ENCODE data around the gene ALDH18A1. TPM values are rescaled to one million over a fixed set of nuclear protein-coding genes. Genes with fewer than 3 reads are reported as not detected.

The ALDH18A1 gene
- total RNA-seq, 2 experiments from 2014 or later: 62.3 to 72.3 TPM

DNA sequence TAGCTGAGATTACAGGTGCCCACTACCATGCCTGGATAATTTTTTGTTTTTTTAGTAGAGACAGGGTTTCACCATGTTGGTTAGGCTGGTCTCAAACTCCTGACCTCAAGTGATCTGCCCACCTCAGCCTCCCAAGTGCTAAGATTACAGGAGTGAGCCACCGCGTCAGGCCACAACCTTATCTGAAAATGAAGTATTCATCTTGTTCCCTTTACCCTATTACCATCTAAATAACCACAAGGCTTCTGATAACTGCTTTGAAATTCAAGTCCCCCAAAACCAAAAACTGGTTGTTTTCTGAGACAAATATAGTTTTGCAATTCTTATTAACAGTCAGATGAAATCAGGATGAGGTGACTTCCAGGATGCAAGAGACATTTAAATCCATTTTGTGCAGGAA, 34.8 kb upstream of the ALDH18A1 start:
- no peak for DNase-seq (ENCODE audit: low spot score)
- Histone ChIP-seq H3K4me1 (ENCODE audit: insufficient read depth, low read length, poor library complexity, severe bottlenecking) (peaks cover 22% of the 10 kb centered on the region), H3K4me2 (ENCODE audit: low read length) (peak overlapping the region; percentile 98; the same call in 1 of the 2 replicates), H3K4me3 (ENCODE audit: low read depth, low read length, poor library complexity, severe bottlenecking) (peak overlapping the region; percentile 30), H4K20me1 (ENCODE audit: insufficient read depth, low read length) (no peaks in the 10 kb centered on the region), H2AFZ (ENCODE audit: low read length) (no peak overlapping the region), H3K9me2 (ENCODE audit: insufficient read depth, low read length) (no peaks in the 10 kb centered on the region), H3K79me2 (ENCODE audit: insufficient read depth, low read depth, low read length) (peaks cover 11% of the 10 kb centered on the region), H3K27ac (ENCODE audit: low read depth, low read length, poor library complexity, severe bottlenecking) (no peak overlapping the region), H3K9me3 (ENCODE audit: low read length) (no peaks in the 10 kb centered on the region), H3K36me3 (ENCODE audit: insufficient read depth, low read length) (peaks cover 49% of the 10 kb centered on the region)
- intact Hi-C loops (cut with micrococcal nuclease; ENCODE audit: unreplicated experiment): no loop called here
- BruUV-seq (replicated peaks): no TSS peak
- ChIA-PET POLR2A (interaction anchor here (4.4 kb wide), 1 partner anchor 146 kb away, joined by 34 read pairs; no protein-coding TSS in a partner anchor), CTCF (ENCODE audit: unreplicated experiment) (no interaction called here)
- TF ChIP-seq, protein P1, sequence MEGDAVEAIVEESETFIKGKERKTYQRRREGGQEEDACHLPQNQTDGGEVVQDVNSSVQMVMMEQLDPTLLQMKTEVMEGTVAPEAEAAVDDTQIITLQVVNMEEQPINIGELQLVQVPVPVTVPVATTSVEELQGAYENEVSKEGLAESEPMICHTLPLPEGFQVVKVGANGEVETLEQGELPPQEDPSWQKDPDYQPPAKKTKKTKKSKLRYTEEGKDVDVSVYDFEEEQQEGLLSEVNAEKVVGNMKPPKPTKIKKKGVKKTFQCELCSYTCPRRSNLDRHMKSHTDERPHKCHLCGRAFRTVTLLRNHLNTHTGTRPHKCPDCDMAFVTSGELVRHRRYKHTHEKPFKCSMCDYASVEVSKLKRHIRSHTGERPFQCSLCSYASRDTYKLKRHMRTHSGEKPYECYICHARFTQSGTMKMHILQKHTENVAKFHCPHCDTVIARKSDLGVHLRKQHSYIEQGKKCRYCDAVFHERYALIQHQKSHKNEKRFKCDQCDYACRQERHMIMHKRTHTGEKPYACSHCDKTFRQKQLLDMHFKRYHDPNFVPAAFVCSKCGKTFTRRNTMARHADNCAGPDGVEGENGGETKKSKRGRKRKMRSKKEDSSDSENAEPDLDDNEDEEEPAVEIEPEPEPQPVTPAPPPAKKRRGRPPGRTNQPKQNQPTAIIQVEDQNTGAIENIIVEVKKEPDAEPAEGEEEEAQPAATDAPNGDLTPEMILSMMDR (conservative IDR thresholded peaks at IDR 0.05; ENCODE audit: low read length): no peak
- TF ChIP-seq EZH2phosphoT487 (IDR thresholded peaks at IDR 0.05; ENCODE audit: borderline replicate concordance, low read depth, low read length): no peak

DNA sequence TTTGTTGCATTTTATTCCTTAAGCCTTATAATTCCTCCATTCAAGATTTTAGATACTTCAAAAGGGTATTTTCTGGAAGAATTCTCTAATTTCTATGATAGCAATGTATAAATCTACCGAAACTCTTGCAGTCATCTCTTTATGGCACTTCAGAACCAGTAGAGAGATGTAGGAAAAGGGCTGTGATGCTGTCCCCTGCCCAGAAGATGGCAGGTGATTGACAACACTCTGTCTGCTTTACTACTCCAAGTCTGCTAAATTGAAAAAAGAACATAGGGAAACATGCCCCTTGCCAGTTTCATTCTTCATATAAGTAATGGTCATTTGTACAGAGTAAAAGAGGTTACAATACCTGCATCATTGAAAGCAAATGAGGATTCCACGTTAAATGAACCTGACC, 32.1 kb upstream of the ALDH18A1 start:
- no peaks in the 10 kb centered on the region for H3K9me2 ChIP-seq (ENCODE audit: insufficient read depth, low read length)
- H4K20me1 ChIP-seq (ENCODE audit: insufficient read depth, low read length): no peaks in the 10 kb centered on the region
- H3K79me2 ChIP-seq (ENCODE audit: insufficient read depth, low read depth, low read length): peaks cover 11% of the 10 kb centered on the region
- H3K27ac ChIP-seq (ENCODE audit: low read depth, low read length, poor library complexity, severe bottlenecking): no peak overlapping the region
- H3K4me1 ChIP-seq (ENCODE audit: insufficient read depth, low read length, poor library complexity, severe bottlenecking): peaks cover 16% of the 10 kb centered on the region
- intact Hi-C loops (cut with micrococcal nuclease; ENCODE audit: unreplicated experiment): no loop called here
- H3K4me2 ChIP-seq (ENCODE audit: low read length): no peak overlapping the region
- H3K4me3 ChIP-seq (ENCODE audit: low read depth, low read length, poor library complexity, severe bottlenecking): no peak overlapping the region
- H3K9me3 ChIP-seq (ENCODE audit: low read length): no peaks in the 10 kb centered on the region
- no TSS peak for BruUV-seq (replicated peaks)
- TF ChIP-seq EZH2phosphoT487 (IDR thresholded peaks at IDR 0.05; ENCODE audit: borderline replicate concordance, low read depth, low read length): no peak
- TF ChIP-seq, protein P1 (conservative IDR thresholded peaks at IDR 0.05; ENCODE audit: low read length): peak; percentile 64
- POLR2A ChIA-PET: interaction anchor here (0.9 to 1.7 kb wide), 5 partner anchors 9 to 262 kb away, joined by 3 to 7 read pairs (median 3); no protein-coding TSS in a partner anchor
- H3K36me3 ChIP-seq (ENCODE audit: insufficient read depth, low read length): peaks cover 71% of the 10 kb centered on the region
- CTCF ChIA-PET (ENCODE audit: unreplicated experiment): no interaction called here
- DNase-seq (ENCODE audit: low spot score): peak; percentile 11
- H2AFZ ChIP-seq (ENCODE audit: low read length): no peak overlapping the region

DNA sequence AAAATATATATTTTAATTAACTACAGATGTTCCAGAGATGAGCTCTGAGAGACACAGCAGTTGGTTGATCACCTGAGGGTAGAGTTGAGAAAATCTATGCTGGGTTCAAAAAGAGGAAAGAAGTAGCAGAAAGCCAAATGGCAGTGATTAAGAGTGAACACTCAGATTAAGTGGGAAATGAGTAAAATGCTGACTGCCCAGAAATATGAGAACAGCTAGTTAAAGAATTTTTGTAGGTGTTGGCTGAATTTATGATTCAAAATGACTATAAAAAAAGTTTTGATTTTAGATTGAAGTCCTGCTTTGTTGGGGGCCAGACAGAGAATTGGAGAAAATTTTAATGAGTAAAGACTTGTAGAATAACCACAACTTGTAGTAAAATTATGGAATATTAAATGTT, 27.5 kb upstream of the ALDH18A1 start:
- no peaks in the 10 kb centered on the region for H3K9me2 ChIP-seq (ENCODE audit: insufficient read depth, low read length)
- TF ChIP-seq EZH2phosphoT487 (IDR thresholded peaks at IDR 0.05; ENCODE audit: borderline replicate concordance, low read depth, low read length): no peak
- TF ChIP-seq, protein P1 (conservative IDR thresholded peaks at IDR 0.05; ENCODE audit: low read length): no peak
- H2AFZ ChIP-seq (ENCODE audit: low read length): no peak overlapping the region
- ChIA-PET POLR2A (no interaction called here), CTCF (ENCODE audit: unreplicated experiment) (no interaction called here)
- no peaks in the 10 kb centered on the region for H3K4me1 ChIP-seq (ENCODE audit: insufficient read depth, low read length, poor library complexity, severe bottlenecking)
- BruUV-seq (replicated peaks): no TSS peak
- intact Hi-C loops (cut with micrococcal nuclease; ENCODE audit: unreplicated experiment): no loop called here
- H3K4me3 ChIP-seq (ENCODE audit: low read depth, low read length, poor library complexity, severe bottlenecking): no peak overlapping the region
- no peak overlapping the region for H3K4me2 ChIP-seq (ENCODE audit: low read length)
- no peaks in the 10 kb centered on the region for H3K79me2 ChIP-seq (ENCODE audit: insufficient read depth, low read depth, low read length)
- peaks cover 81% of the 10 kb centered on the region for H3K36me3 ChIP-seq (ENCODE audit: insufficient read depth, low read length)
- H3K27ac ChIP-seq (ENCODE audit: low read depth, low read length, poor library complexity, severe bottlenecking): no peak overlapping the region
- H4K20me1 ChIP-seq (ENCODE audit: insufficient read depth, low read length): no peaks in the 10 kb centered on the region
- no peak for DNase-seq (ENCODE audit: low spot score)
- no peaks in the 10 kb centered on the region for H3K9me3 ChIP-seq (ENCODE audit: low read length)

All from OCI-LY7 (cell line).